Uterus (tissue), 4 donors: Measurements from ENCODE around the gene MESP2. TPM values are rescaled to one million over a fixed set of nuclear protein-coding genes. Genes with fewer than 3 reads are reported as not detected.

Source experiments
- DNase-seq, 2 donors: peaks; one replicate each; pipeline ENCODE4 v3.0.0-alpha.2; 2019 to 2020
- H3K27ac ChIP-seq, 2 donors: fragments of 200-600 bp; sonication (generic); 1 replicate in 1 of 2; 2 replicates in 1 of 2; pipeline ENCODE4 v1.5.1; 2016 to 2018
- H3K27me3 ChIP-seq, 2 donors: fragments of 200-600 bp; sonication (generic); one replicate each; pipeline ENCODE4 v1.5.1; 2018 to 2019; ENCODE audit warnings: control low read depth in 1 of 2
- H3K36me3 ChIP-seq, 2 donors: fragments of 200-600 bp; sonication (generic); one replicate each; pipeline ENCODE4 v1.5.1; 2019; ENCODE audit warnings: control low read depth in 1 of 2
- H3K4me1 ChIP-seq, 2 donors: fragments of 200-600 bp; sonication (generic); one replicate each; pipeline ENCODE4 v1.5.1; 2018 to 2019; ENCODE audit warnings: control low read depth in 1 of 2
- H3K4me3 ChIP-seq, 2 donors: fragments of 200-600 bp; sonication (generic); 1 replicate in 1 of 2; 2 replicates in 1 of 2; pipeline ENCODE4 v1.5.1; 2018 to 2019; ENCODE audit warnings: mild to moderate bottlenecking in 1 of 2
- H3K9me3 ChIP-seq, 2 donors: fragments of 200-600 bp; sonication (generic); one replicate each; pipeline ENCODE4 v1.5.1; 2019; ENCODE audit warnings: control low read depth in 1 of 2
- POLR2A ChIP-seq, 2 donors: fragments of 450-650 bp; IDR thresholded peaks; one replicate each; pipeline ENCODE4 v1.6.1; 2016; ENCODE audit warnings: antibody characterized with exemption in 2 of 2, mild to moderate bottlenecking in 1 of 2, moderate library complexity in 1 of 2
- intact Hi-C: fragments of 100-400 bp; cut with DNase I; formaldehyde crosslinking; loops from one replicate; pipeline ENCODE4 v1.15.1; 2023; ENCODE audit warnings: low total_unique reads
- total RNA-seq, 4 donors: library from RNA; depleted of rRNA in 3 of 4; stranded (reverse); fragments of >200 nt in 3 of 4; gene quantifications; one replicate each; pipeline versions ENCODE4 v1.1.0 to v1.2.4, GENCODE V29; 2014 to 2023
- TF ChIP-seq, protein P1 (sequence below), 4 experiments: fragments of 200-600 bp in 2 of 4; fragments of 450-650 bp in 2 of 4; sonication (generic) in 2 of 4; IDR thresholded peaks; one replicate each; pipeline ENCODE4 v1.5.1; 2016 to 2019; ENCODE audit warnings: antibody characterized with exemption in 4 of 4, mild to moderate bottlenecking in 2 of 4, moderate library complexity in 1 of 4
- donor health status: DM: yes; HTN: yes; CAD: no.

The MESP2 gene
- total RNA-seq, 4 donors from 2014 or later, result 0.21 TPM; not detected in 3

DNA sequence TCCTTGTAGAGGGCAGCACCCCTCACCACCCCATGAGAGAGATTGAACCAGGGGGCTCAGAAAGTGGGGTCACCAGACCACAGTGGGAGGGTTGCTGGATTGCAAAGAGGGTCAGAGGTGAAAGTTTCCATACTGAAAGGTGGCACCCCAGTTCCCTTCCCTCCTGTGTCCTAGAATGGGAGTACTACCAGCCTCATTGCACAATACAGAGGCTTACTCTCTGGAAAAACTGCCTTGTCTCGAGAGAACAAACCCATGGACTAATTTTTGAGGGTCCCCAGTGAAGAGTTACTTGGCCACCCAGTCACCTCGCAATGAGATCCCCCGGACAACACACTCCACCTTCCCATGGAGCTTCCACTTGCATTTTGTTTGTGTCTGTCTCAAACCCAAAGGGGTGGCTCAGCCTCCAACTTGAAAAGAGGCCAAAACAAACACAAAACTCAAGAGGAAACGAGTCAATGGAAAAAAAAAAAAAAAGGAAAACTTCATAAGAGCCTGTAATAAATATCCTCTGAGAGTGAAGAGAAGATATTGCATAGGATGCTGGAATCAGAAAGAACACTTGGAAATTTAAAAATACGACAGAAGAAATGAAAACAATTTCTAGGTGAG lies 18.6 kb downstream of the MESP2 start:
- H3K27me3 ChIP-seq, result no peaks in the 10 kb centered on the region
- intact Hi-C loops, result no loop called here
- H3K4me3 ChIP-seq, result no peak overlapping the region
- H3K36me3 ChIP-seq, result no peaks in the 10 kb centered on the region
- H3K4me1 ChIP-seq, result no peaks in the 10 kb centered on the region
- TF ChIP-seq, protein P1, sequence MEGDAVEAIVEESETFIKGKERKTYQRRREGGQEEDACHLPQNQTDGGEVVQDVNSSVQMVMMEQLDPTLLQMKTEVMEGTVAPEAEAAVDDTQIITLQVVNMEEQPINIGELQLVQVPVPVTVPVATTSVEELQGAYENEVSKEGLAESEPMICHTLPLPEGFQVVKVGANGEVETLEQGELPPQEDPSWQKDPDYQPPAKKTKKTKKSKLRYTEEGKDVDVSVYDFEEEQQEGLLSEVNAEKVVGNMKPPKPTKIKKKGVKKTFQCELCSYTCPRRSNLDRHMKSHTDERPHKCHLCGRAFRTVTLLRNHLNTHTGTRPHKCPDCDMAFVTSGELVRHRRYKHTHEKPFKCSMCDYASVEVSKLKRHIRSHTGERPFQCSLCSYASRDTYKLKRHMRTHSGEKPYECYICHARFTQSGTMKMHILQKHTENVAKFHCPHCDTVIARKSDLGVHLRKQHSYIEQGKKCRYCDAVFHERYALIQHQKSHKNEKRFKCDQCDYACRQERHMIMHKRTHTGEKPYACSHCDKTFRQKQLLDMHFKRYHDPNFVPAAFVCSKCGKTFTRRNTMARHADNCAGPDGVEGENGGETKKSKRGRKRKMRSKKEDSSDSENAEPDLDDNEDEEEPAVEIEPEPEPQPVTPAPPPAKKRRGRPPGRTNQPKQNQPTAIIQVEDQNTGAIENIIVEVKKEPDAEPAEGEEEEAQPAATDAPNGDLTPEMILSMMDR (IDR thresholded peaks at IDR 0.05), result no peak
- no peak for TF ChIP-seq POLR2A (IDR thresholded peaks at IDR 0.05)
- no peaks in the 10 kb centered on the region for H3K9me3 ChIP-seq
- DNase-seq, result no peak
- no peak overlapping the region for H3K27ac ChIP-seq

DNA sequence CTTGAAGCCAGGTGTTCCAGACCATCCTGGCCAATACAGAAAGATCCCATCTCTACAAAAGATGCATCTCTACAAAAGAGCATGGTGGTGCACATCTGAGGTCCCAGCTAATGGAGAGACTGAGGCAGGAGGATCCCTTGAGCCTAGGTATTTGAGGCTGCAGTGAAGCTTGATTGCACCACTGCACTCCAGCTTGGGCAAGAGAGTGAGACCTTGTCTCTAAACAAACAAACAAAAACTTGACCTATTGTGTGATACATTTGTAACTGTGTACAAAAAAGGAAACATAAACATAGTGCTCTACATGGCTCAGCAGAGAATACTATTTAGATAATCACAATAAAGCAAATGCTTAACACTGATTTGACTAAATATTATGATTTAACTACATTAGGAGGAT lies 19.9 kb downstream of the MESP2 start:
- no peak for DNase-seq
- Histone ChIP-seq H3K27ac (no peak overlapping the region), H3K9me3 (no peaks in the 10 kb centered on the region), H3K4me1 (no peaks in the 10 kb centered on the region), H3K36me3 (no peaks in the 10 kb centered on the region), H3K4me3 (no peak overlapping the region), H3K27me3 (no peaks in the 10 kb centered on the region)
- intact Hi-C loops, result no loop called here
- TF ChIP-seq, protein P1 (IDR thresholded peaks at IDR 0.05), result no peak
- TF ChIP-seq POLR2A (IDR thresholded peaks at IDR 0.05), result no peak

DNA sequence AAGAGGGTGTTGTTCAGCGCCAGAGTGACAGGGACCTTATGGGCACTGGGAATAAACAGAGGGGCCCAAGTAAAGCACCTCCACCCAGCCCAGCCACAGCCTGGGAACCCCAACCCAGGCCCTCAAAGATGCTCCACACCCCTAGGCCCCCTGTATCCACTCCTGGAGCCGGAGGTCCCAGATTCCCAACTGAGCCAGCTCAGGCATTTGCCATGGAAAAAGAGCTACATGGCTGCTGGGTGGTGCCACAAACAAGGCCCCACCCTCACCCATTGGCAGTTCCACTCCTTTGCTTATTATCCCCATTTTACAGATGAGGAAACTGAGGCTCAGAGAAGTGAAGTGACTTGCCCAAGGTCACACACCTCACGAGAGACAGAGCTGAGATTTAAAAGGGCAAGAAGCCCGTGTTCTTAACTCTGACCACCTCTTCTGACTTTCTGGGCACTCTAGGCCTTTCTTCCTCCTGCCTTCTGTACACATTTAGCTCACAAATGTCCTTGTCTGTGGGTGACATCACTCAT lies 21.6 kb downstream of the MESP2 start:
- H3K4me1 ChIP-seq, result no peaks in the 10 kb centered on the region
- no peak overlapping the region for H3K27ac ChIP-seq
- TF ChIP-seq, protein P1 (IDR thresholded peaks at IDR 0.05), result no peak
- no peak for TF ChIP-seq POLR2A (IDR thresholded peaks at IDR 0.05)
- no peak overlapping the region for H3K4me3 ChIP-seq
- intact Hi-C loops, result no loop called here
- H3K27me3 ChIP-seq, result no peaks in the 10 kb centered on the region
- no peaks in the 10 kb centered on the region for H3K9me3 ChIP-seq
- DNase-seq, result no peak
- no peaks in the 10 kb centered on the region for H3K36me3 ChIP-seq

DNA sequence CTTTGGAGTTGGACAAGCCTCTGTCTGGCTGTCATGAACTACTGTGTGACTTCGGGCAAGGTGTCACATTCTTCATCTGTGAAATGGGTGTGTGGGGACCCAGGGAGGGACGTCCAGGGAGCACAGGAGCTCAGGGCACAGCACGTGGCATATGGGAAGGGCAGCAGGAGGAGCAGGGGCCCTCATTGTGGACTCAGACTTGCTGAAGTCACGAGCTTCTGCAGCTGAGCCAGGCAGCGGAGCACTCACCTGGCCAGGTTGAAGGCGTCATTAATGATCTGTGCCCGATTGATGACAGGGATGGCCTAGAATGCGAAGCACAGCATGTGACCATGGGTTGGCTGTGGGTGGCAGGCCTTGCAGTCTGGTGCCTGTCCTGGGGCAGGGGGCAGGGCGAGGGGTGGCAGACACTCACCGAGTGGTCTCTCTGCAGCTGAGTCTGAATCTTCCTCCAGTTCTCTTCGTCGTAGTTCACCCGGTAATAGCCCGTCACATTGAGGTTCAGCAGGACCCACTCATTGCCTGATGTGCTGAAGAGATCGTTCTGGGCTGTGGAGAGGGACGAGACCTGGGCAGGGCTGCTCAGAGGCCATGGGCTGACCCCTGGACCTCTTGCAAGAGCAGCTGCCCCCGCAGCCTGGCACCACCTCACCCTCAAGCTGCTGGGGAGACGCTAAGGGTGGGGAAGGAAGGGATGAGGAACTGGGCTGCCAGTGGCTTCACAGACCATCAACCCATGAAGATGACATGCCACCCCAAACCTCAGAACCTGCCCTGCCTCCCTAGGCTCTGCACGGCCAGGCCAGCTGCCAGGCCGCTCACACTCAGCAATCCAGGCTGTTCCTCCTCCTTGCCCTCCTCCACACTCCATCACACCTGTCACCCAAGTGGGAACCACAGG lies 23.1 kb downstream of the MESP2 start:
- no peaks in the 10 kb centered on the region for H3K27me3 ChIP-seq
- H3K4me1 ChIP-seq, result no peaks in the 10 kb centered on the region
- H3K27ac ChIP-seq, result no peak overlapping the region
- intact Hi-C loops, result no loop called here
- no peaks in the 10 kb centered on the region for H3K9me3 ChIP-seq
- TF ChIP-seq, protein P1 (IDR thresholded peaks at IDR 0.05), result no peak
- TF ChIP-seq POLR2A (IDR thresholded peaks at IDR 0.05), result no peak
- no peak overlapping the region for H3K4me3 ChIP-seq
- H3K36me3 ChIP-seq, result no peaks in the 10 kb centered on the region
- no peak for DNase-seq

DNA sequence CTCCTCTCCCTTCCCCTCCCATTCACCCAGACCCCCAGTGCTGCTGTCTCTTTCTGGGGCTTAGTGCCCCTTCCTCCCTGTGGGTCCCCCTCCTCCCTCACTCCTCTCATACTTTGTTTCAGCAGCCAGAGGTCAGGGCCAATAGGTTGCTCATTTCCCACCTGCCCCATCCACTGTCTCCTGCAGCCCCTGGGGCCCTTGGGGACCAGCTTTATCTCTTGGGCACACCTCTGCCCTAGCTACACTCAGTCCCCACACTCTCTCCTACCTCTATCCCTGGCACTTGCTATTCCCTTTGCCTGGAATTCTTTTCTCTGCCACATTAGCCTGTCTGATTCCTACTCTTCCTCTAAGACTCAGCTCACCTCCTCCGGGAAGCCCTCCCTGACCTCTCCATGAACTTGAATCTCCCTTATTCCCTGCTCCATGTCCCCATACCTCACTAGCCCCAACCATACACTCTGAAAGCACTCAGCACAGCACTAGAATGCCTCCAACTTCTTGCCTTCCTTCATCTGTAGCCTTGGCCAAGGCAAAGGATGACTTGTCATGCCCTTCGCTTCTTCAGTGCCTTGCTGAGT lies 23.9 kb downstream of the MESP2 start:
- no peak for TF ChIP-seq POLR2A (IDR thresholded peaks at IDR 0.05)
- TF ChIP-seq, protein P1 (IDR thresholded peaks at IDR 0.05), result no peak
- H3K4me3 ChIP-seq, result no peak overlapping the region
- no peaks in the 10 kb centered on the region for H3K36me3 ChIP-seq
- no peak overlapping the region for H3K27ac ChIP-seq
- no peaks in the 10 kb centered on the region for H3K9me3 ChIP-seq
- no peaks in the 10 kb centered on the region for H3K27me3 ChIP-seq
- intact Hi-C loops, result no loop called here
- no peak for DNase-seq
- H3K4me1 ChIP-seq, result no peaks in the 10 kb centered on the region
